ENCODE results near the gene MKNK2.

DNA sequence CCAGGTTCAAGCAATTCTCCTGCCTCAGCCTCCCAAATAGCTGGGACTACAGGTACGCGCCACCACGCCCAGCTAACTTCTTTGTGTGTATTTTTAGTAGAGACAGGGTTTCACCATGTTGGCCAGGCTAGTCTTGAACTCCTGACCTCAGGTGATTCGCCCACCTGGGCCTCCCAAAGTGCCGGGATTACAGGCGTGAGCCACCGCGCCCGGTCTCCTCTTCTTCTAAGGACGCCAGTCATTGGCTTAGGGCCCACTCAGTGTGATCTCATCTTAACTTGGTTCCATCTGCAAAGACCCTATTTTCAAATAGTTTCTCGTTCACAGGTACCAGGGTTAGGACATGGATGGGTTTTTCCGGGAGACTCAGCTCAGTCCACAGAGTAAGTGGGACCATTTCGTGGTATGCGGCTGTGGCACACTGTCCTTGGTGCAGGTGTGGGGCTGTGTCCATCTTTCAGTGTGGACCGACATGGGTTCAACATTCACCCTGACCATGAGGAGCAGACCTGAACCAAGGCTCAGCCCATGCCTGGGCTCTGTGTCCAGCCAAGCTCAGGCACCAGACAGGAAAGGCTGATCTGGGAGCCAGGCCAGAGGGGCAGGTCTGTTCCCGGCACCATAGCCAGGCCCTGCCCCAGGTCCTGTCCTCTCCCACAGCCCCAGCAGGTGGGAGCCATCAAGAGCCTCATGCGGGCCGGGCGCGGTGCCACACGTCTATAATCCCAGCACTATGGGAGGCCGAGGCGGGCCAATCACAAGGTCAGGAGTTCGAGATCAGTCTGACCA lies 2.8 kb upstream of the MKNK2 start:
- TF ChIP-seq POLR2A (IDR thresholded peaks at IDR 0.05) = no peak
- TF ChIP-seq, protein P1, sequence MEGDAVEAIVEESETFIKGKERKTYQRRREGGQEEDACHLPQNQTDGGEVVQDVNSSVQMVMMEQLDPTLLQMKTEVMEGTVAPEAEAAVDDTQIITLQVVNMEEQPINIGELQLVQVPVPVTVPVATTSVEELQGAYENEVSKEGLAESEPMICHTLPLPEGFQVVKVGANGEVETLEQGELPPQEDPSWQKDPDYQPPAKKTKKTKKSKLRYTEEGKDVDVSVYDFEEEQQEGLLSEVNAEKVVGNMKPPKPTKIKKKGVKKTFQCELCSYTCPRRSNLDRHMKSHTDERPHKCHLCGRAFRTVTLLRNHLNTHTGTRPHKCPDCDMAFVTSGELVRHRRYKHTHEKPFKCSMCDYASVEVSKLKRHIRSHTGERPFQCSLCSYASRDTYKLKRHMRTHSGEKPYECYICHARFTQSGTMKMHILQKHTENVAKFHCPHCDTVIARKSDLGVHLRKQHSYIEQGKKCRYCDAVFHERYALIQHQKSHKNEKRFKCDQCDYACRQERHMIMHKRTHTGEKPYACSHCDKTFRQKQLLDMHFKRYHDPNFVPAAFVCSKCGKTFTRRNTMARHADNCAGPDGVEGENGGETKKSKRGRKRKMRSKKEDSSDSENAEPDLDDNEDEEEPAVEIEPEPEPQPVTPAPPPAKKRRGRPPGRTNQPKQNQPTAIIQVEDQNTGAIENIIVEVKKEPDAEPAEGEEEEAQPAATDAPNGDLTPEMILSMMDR (IDR thresholded peaks at IDR 0.05) = no peak
